OCI-LY1 (cell line): ENCODE results near the gene ORC1.

Source experiments
- H2AFZ ChIP-seq: fragments of 200-600 bp; sonication (generic), shearing (Covaris generic); 2 replicates; pipeline ENCODE4 v1.6.0; 2014; ENCODE audit warnings: antibody characterized with exemption, mild to moderate bottlenecking, low read length
- H3F3A ChIP-seq: fragments of 200-600 bp; sonication (generic), shearing (Covaris generic); 2 replicates; pipeline ENCODE4 v1.6.0; 2014; ENCODE audit warnings: mild to moderate bottlenecking, antibody characterized with exemption, low read length, moderate library complexity; ENCODE audit not compliant: insufficient read depth
- H3K27ac ChIP-seq: fragments of 200-600 bp; sonication (generic); 2 replicates; pipeline ENCODE4 v1.5.1; 2014; ENCODE audit warnings: low read length, mixed run types, mild to moderate bottlenecking, low read depth; ENCODE audit not compliant: poor library complexity, severe bottlenecking
- H3K27me3 ChIP-seq: fragments of 200-600 bp; sonication (generic); 2 replicates; pipeline ENCODE4 v1.6.0; 2014; ENCODE audit warnings: antibody characterized with exemption, mild to moderate bottlenecking, low read length, moderate library complexity; ENCODE audit not compliant: insufficient read depth
- H3K36me3 ChIP-seq: fragments of 200-600 bp; sonication (generic); 2 replicates; pipeline ENCODE4 v1.6.1; 2014; ENCODE audit warnings: mild to moderate bottlenecking, antibody characterized with exemption, low read length, moderate library complexity, mixed read lengths; ENCODE audit not compliant: insufficient read depth
- H3K4me1 ChIP-seq: fragments of 200-600 bp; sonication (generic); 2 replicates; pipeline ENCODE4 v1.5.1; 2014; ENCODE audit warnings: mild to moderate bottlenecking, low read length, moderate library complexity; ENCODE audit not compliant: insufficient read depth, severe bottlenecking
- H3K4me2 ChIP-seq: fragments of 200-600 bp; sonication (generic), shearing (Covaris generic); 2 replicates; pipeline ENCODE4 v1.6.1; 2014; ENCODE audit warnings: low read length
- H3K4me3 ChIP-seq: fragments of 200-600 bp; sonication (generic); 2 replicates; pipeline ENCODE4 v1.5.1; 2014; ENCODE audit warnings: low read length, low read depth, mild to moderate bottlenecking, mixed read lengths; ENCODE audit not compliant: poor library complexity, severe bottlenecking
- H3K79me2 ChIP-seq: fragments of 200-600 bp; shearing (Covaris generic); 2 replicates; pipeline ENCODE4 v1.6.1; 2016; ENCODE audit warnings: mixed run types, low read length, mixed read lengths; ENCODE audit not compliant: insufficient read depth
- H3K9ac ChIP-seq: fragments of 200-600 bp; sonication (generic), shearing (Covaris generic); 2 replicates; pipeline ENCODE4 v1.6.1; 2014; ENCODE audit warnings: mild to moderate bottlenecking, low read length, mixed read lengths
- H3K9me2 ChIP-seq: fragments of 200-600 bp; sonication (generic), shearing (Covaris generic); 2 replicates; pipeline ENCODE4 v1.6.1; 2014; ENCODE audit warnings: low read depth, mild to moderate bottlenecking, low read length, mixed read lengths
- H3K9me3 ChIP-seq: fragments of 200-600 bp; shearing (Covaris generic); 2 replicates; pipeline ENCODE4 v1.6.1; 2014; ENCODE audit warnings: low read length, mixed read lengths
- H4K20me1 ChIP-seq: fragments of 200-600 bp; sonication (generic), shearing (Covaris generic); 2 replicates; pipeline ENCODE4 v1.6.0; 2016; ENCODE audit warnings: mild to moderate bottlenecking, low read length; ENCODE audit not compliant: insufficient read depth
- EZH2 ChIP-seq: fragments of 200-600 bp; sonication (generic), shearing (Covaris generic); IDR thresholded peaks from 2 replicates; pipeline ENCODE4 v1.8.0; 2017; ENCODE audit warnings: borderline replicate concordance, mixed run types, mild to moderate bottlenecking, antibody characterized with exemption, low read length, moderate library complexity, mixed read lengths
- TF ChIP-seq, protein P1 (sequence below): fragments of 200-600 bp; sonication (generic), shearing (Covaris generic); IDR thresholded peaks from 2 replicates; pipeline ENCODE4 v1.5.1; 2017; ENCODE audit warnings: mild to moderate bottlenecking, antibody characterized with exemption, low read length, moderate library complexity, mixed read lengths

Gene ORC1

DNA sequence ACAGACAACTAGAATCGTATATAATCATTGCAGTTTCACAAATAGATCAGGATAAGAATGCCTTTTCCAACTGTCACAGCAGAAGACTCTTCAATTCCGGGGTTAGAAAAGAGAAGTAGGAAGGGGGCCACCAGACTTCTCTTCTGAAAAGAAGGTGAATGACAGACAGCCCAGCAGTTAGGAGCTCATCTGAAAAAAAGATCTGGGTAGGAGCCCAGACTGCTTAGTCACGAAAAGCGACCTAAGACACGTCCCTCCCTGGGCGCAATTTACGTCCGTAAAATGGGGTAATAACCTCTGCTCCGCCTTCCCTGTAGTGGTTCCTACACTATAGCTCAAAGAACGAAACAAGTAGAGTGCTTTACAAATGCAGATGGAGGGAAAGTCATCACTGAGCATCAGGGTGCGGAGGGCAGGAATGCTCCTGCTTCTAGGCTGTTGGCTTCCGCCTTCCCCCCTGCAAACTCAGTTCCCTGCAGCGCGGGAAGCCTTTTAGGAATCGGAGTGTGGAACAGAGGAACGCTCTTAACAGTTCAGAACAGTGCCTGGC, 582 bp downstream of the ORC1 start:
- H3K9me2 ChIP-seq, result no peaks in the 10 kb centered on the region
- peaks cover 56% of the 10 kb centered on the region for H3K36me3 ChIP-seq
- no peak for TF ChIP-seq EZH2
- TF ChIP-seq, protein P1, sequence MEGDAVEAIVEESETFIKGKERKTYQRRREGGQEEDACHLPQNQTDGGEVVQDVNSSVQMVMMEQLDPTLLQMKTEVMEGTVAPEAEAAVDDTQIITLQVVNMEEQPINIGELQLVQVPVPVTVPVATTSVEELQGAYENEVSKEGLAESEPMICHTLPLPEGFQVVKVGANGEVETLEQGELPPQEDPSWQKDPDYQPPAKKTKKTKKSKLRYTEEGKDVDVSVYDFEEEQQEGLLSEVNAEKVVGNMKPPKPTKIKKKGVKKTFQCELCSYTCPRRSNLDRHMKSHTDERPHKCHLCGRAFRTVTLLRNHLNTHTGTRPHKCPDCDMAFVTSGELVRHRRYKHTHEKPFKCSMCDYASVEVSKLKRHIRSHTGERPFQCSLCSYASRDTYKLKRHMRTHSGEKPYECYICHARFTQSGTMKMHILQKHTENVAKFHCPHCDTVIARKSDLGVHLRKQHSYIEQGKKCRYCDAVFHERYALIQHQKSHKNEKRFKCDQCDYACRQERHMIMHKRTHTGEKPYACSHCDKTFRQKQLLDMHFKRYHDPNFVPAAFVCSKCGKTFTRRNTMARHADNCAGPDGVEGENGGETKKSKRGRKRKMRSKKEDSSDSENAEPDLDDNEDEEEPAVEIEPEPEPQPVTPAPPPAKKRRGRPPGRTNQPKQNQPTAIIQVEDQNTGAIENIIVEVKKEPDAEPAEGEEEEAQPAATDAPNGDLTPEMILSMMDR, result no peak
- H3K27me3 ChIP-seq, result no peaks in the 10 kb centered on the region
- no peaks in the 10 kb centered on the region for H3F3A ChIP-seq
- H3K4me3 ChIP-seq, result peak overlapping the region; percentile 97
- H2AFZ ChIP-seq, result peak overlapping the region; percentile 12; the same call in 1 of the 2 replicates
- H3K9ac ChIP-seq, result peak overlapping the region; percentile 99
- H3K9me3 ChIP-seq, result no peaks in the 10 kb centered on the region
- H3K79me2 ChIP-seq, result peaks cover 42% of the 10 kb centered on the region
- no peaks in the 10 kb centered on the region for H4K20me1 ChIP-seq
- peak overlapping the region; percentile 97 for H3K4me2 ChIP-seq
- peaks cover 30% of the 10 kb centered on the region for H3K4me1 ChIP-seq
- H3K27ac ChIP-seq, result peak overlapping the region; percentile 86

DNA sequence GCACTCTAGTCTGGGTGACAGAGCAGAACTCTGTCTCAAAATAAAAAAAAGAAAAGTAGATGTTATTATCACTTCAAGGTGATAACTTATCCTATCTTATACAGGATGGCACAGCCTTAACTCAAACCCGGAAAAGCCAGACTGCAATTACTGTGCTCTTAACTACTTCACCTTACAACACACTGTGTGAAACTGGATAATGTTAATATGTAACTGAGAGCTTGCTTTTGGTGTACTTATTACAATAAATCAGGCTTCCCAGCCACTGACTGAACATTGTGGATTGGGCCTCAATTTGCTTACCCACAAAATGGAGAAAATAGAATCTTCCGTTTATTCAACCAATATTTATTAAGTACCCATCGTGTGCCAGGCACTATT, 1.4 kb downstream of the ORC1 start:
- H3K9me3 ChIP-seq, result no peaks in the 10 kb centered on the region
- H3K9ac ChIP-seq, result peak overlapping the region; percentile 99
- H3K27me3 ChIP-seq, result no peaks in the 10 kb centered on the region
- H3K9me2 ChIP-seq, result no peaks in the 10 kb centered on the region
- TF ChIP-seq, protein P1, result no peak
- no peak for TF ChIP-seq EZH2
- H3K27ac ChIP-seq, result peak overlapping the region; percentile 86
- H3K36me3 ChIP-seq, result peaks cover 52% of the 10 kb centered on the region
- peaks cover 30% of the 10 kb centered on the region for H3K4me1 ChIP-seq
- peak overlapping the region; percentile 97 for H3K4me3 ChIP-seq
- H3K4me2 ChIP-seq, result peak overlapping the region; percentile 97
- H3F3A ChIP-seq, result no peaks in the 10 kb centered on the region
- H3K79me2 ChIP-seq, result peaks cover 42% of the 10 kb centered on the region
- H4K20me1 ChIP-seq, result no peaks in the 10 kb centered on the region
- no peak overlapping the region for H2AFZ ChIP-seq

DNA sequence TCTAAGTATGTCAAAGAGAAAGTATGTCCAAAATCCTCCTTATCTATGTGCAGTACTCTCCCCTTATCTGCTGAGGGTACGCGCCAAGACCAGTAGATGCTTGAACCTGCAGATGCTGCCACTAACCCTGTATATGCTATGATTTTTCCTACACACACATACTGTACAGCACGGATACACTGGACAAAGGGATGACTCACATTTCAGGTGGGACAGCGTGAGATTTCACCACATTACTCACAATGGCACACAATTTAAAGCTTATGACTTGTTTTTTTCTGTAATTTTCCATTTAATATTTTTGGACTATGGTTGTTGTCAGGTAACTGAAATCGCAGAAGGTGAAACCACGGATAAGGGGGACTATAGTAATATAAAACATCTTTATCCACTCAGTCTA, 4.1 kb downstream of the ORC1 start:
- Histone ChIP-seq H3K4me2 (no peak overlapping the region), H3K9me2 (no peaks in the 10 kb centered on the region), H3F3A (no peaks in the 10 kb centered on the region), H3K27ac (no peak overlapping the region), H3K36me3 (peaks cover 63% of the 10 kb centered on the region), H2AFZ (no peak overlapping the region), H3K4me1 (peaks cover 16% of the 10 kb centered on the region), H3K4me3 (no peak overlapping the region), H3K79me2 (peaks cover 25% of the 10 kb centered on the region), H3K9me3 (no peaks in the 10 kb centered on the region), H4K20me1 (no peaks in the 10 kb centered on the region), H3K9ac (no peak overlapping the region), H3K27me3 (no peaks in the 10 kb centered on the region)
- TF ChIP-seq, protein P1, result no peak
- TF ChIP-seq EZH2, result no peak
